SKM-1 (cell line): Measurements from ENCODE around the gene CSTA.
A peak's percentile ranks its signal among the peaks of the same experiment; 100 is the strongest.

ENCODE experiments used
- DNase-seq: peaks from one replicate; lab custom pipeline; 2025; ENCODE audit not compliant: unreplicated experiment; lab: John Stamatoyannopoulos, UW

The CSTA gene

GRCh38 chr3:122324871-122325323 lies at the start of gene CSTA:
Gene CSTA (plus strand): TSS chr3:122325248. CDS start chr3:122325293, 45 bp downstream.
- DNase-seq: peak; percentile 75

DNA sequence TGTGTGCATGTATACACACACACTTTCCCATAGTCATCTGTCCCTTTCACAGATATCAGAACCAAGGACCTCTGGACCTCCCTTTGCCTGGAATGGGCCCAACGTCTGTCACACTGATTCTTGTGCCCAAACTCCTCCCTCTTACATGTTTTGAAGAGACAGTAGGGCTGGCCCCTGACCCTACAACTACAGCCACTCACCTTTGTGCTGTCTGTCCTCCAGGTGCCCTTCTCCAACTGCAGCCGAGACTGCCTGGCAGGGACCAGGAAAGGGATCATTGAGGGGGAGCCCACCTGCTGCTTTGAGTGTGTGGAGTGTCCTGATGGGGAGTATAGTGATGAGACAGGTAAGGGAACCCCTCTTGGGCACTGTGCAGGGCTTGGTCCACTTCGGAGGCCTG lies 43.2 kb upstream of the CSTA start:
- no peak for DNase-seq

DNA sequence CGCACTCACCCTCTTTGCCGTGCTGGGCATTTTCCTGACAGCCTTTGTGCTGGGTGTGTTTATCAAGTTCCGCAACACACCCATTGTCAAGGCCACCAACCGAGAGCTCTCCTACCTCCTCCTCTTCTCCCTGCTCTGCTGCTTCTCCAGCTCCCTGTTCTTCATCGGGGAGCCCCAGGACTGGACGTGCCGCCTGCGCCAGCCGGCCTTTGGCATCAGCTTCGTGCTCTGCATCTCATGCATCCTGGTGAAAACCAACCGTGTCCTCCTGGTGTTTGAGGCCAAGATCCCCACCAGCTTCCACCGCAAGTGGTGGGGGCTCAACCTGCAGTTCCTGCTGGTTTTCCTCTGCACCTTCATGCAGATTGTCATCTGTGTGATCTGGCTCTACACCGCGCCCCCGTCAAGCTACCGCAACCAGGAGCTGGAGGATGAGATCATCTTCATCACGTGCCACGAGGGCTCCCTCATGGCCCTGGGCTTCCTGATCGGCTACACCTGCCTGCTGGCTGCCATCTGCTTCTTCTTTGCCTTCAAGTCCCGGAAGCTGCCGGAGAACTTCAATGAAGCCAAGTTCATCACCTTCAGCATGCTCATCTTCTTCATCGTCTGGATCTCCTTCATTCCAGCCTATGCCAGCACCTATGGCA lies 41.1 kb upstream of the CSTA start:
- DNase-seq: no peak

- DNase-seq: no peak
Observed at GRCh38 chr3:122284486-122284885, 40.6 kb upstream of the CSTA start.

- no peak for DNase-seq
Observed at GRCh38 chr3:122294359-122294758, 30.7 kb upstream of the CSTA start.

DNA sequence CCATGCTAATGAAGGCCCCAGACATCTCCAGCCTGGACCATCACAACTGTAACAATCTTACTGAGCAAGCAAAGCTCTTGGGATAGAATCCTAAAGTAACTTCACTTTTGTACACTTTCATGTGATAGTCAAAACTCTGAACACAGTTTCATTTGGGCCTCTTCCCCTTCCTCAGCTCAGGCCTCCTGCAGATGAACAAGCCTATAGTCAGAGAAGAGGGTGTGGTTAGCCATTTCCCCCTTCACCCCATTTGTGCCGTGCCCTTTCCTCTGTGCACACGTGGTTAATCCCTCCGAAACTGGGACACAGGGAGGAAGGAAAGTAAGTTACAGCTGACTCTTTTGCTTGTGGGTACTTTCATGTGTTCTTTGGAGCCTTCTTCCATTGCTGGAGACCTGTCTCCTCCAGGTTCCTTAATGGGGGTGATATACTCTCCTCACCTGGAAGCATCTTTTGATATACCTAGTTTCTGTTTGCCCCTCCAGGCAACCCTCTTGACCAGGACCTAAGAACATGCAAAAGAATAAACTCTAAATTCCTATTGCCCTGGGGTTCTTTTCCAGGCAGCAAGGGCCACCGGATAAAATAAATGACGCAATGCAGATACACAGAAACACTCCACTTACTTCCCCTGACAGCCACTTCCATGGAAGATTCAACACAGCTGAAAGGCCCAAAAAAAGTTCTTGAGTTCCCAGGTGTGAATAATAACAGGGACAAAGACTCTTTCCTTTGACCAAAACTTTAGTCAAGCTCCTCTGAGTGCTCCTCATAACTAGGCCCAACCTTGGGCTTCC lies 29.6 kb upstream of the CSTA start:
- DNase-seq: peak; percentile 80

DNA sequence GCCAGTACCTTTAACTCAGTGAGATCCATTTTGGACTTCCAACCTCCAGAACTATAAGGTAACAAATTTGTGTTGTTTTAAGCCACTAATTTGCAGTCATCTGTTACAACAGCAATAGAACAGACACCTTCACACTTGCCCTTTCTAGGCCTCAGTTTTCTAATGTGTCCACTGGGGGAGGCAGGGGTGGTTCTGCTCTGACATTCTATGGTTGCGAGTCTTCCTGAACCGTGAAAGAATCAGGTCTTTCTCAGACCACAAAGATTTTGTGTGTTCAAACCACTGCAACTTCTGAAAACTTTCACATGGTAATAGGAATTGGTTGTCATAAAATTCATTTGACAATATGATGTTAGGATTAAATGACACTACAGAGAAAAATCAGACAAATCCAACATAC lies 26.8 kb upstream of the CSTA start:
- DNase-seq: no peak

DNA sequence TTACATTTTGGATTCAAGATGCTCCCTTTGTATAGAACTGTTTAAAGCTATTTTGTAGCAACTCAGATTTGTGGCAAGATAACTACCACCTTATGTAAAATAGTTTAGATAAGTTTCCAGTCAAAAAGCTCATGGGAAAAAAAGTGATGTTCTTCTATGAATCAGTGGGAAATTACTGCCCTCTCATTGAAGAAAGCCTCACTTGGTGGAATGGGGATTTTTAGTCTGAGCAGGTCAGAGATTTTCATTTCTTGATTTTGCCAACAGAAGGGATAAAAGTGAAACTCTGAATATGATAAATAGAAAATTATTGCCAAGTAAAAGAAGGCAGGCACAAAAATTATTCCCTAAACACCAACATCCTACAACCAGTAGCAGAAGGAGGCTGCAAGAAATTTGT lies 25.8 kb upstream of the CSTA start:
- no peak for DNase-seq

- peak; percentile 33 for DNase-seq
Observed at GRCh38 chr3:122299872-122300460, 25.1 kb upstream of the CSTA start.

GRCh38 chr3:122301063-122301462 lies 24.0 kb upstream of the CSTA start:
- no peak for DNase-seq

- DNase-seq: no peak
Observed at GRCh38 chr3:122305818-122306621, 19.0 kb upstream of the CSTA start.

- no peak for DNase-seq
Observed at GRCh38 chr3:122306622-122306953, 18.5 kb upstream of the CSTA start.

DNA sequence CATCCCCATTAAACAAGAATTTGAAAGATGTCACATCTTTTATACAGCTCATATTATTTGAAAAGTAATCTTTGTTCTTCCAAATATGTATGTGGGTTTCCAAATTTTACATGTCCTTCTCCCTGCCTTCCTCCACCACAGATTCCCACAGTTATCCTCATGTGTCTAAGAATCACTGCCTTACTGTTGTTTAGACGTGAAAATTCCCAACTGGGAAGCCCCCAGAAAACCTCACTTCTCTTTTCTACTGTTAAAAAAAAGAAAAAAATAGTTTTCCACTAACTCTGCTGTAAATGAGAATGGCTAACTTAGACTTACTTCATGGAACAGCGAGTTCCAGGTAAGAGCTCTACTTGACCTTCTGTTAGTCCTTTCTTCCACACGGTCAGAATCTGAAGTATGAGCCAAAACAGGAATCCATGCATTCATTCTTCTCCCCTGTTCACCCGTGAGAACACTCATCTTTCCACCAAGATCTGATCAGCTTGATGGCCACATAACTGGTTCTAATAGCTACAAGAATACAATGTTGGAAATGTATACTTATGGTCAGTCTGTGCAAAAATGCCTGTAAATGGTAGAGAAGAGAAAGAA lies 17.9 kb upstream of the CSTA start:
- DNase-seq: no peak

GRCh38 chr3:122307976-122308375 lies 17.1 kb upstream of the CSTA start:
- peak; percentile 68 for DNase-seq

DNA sequence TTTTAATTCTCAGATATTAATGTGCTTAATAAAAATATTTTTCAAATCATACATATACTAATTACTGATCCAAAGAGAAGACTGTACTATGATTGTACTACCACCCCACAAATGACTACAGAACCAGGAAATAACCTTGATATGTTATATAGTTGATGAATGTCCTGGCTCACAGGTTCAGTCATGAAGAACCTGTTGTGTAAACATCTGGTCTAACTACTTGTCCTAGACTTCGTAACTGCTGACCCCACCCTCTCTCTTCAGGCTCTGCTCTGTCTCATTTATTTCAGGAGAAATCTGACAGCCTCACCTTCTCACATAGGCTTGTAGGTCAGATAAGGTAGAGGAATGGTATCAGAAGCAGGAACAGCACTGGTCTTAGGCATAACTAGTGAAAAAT lies 14.7 kb upstream of the CSTA start:
- no peak for DNase-seq

DNA sequence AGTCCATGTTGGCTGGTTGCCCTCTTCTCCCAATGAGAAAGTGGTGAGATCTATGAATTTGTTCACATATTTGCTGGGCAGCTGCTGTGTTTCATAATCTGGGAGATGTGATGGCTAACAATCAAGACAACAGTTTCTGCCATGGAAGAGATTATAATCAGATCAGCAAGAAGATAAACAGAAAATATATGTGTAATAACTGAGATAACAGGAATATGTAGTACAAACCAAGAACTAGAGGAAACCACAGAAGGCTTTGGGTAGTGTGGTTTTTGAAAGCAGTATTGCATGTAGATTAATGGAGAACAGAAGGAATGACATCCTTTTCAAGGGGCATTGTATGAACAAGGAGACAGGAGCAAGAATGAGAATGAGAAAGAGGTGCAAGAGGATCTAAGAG lies 12.2 kb upstream of the CSTA start:
- DNase-seq: peak; percentile 33

DNA sequence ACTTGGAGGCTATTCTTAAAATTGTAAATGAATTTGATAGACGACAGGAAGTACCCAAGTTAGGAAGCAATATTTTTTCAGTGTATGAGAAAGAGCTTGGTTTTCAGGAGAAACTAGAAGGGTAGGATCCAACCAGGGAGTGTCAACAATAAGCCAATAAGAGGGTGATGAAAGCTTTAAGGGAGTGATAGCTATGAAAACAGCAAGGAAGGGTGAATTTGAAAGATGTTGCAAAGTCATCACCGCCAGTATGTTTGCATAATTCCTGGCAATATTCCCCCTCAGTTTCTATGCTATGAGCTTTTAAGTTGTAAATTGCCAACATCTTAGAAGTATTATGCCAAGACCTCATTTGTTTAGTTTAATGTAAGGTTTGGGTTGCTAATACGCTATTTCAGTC lies 11.8 kb upstream of the CSTA start:
- DNase-seq: no peak

DNA sequence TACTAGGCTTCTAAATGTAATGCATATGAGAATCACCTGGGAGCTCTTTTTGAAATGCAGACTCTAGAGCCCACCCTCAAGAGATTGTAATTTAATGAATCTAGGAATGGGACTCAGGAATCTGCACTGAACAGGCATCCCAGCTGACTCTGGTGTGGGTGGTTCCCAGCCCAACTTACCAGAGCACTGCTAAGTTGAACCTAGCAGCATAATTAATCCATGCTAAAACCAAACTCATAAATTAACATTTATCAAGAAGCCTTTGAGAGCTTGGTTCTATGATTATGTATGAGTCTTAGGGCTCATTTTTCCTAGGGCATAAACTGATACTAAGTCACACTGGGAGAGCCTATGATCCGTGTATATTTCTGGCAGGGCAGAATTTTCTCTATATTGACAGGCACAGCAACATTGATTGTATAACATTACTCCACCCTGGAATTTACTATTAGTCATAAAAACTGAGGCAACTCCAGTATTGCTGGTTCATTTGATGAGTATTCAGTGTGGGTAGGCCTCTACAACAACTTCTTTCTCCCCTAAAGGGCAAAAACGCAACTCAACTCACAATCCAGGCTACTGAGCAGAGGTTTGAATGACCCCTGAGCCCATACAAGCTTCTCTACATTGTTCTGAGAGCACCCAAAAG lies 10.7 kb upstream of the CSTA start:
- no peak for DNase-seq

GRCh38 chr3:122315619-122316018 lies 9.4 kb upstream of the CSTA start:
- DNase-seq: no peak

DNA sequence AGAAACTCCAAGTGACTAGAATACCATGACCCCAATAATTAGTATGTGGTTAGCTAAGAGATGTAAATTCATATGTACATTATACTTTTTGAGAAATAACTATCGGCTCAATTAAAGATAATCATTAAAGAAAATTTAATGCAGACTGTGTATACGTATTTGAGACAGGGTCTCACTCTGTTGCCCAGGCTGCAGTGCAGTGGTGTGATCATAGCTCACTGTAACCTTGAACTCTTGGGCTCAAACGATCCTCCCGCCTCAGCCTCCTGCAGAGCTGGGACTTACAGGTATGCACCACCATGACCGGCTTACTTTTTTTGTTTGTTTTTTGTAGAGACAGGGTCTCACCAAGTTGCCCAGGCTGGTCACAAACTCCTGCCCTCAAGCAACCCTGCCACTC lies 8.7 kb upstream of the CSTA start:
- DNase-seq: no peak

DNA sequence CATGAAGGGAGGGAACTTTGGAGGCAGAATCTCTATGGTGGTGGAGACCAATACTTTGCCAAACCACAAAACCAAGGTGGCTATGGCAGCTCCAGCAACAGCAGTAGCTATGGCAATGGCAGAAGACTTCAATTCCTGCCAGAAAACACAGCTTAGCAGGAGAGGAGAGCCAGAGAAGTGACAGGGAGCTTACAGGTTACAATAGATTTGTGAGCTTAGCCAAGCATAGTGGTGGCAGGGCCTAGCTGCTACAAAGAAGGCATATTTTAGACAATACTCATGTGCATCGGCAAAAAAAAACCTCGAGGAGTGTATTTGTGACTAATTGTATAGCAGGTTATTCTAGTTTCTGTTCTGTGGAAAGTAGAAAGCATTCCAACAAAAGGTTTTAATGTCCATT lies 6.4 kb upstream of the CSTA start:
- no peak for DNase-seq
